AG20443 (cell line): Measurements from ENCODE around the gene DYRK1B.
"Not testable (repeated sequence)": the region's sequence is repeated elsewhere in the genome, so short reads cannot be mapped to it uniquely, and the experiment has no call there.

Experiments
- DNase-seq: peaks from one replicate; pipeline ENCODE4 v3.0.0; 2012; ENCODE audit warnings: low spot score, mixed read lengths

The DYRK1B gene

DNA sequence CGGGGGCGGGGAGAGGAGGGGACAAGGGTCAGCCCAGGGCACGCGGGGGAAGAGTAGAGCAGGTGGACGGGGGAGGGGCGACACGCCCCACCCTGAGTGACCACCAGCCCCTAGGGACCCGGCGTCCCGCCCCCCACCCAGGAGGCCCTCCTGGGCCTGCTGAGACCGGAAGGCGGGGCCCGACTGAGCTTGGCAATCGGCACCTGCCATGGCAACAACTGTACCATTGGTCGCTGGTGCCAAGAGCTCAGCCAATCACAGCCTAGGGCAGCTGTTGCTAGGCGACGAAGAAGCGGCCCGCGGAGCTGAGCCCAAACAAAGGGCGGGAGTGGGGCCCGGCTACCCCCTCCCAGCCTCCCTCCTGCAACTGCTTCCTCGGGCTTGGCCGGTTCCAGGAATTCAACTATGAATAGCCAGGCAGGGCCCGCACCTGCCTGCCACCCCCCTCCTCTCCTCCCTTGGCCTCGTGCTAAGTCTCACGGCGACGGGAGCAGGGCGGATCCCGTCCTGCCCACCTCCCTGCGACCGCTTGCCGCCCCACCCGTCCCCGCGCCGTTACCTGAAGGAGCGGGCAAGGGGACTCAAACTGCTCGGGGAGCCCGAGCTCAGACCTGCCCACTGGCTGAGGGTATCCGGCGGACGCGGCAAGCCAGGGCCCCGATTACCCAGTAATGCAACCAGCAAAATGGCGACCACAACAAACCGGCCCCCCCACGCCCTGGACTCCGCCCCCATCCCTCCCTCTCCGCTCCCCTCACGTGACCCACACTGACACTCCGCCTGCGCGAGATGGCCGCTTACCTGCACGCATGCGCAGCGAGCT lies at the start of gene DYRK1B:
DYRK1B (minus strand) TSS at position 699 of the 823 bp plus-strand sequence. CDS start 2,295 bp downstream, outside the sequence.
- DNase-seq: peak; percentile 99

DNA sequence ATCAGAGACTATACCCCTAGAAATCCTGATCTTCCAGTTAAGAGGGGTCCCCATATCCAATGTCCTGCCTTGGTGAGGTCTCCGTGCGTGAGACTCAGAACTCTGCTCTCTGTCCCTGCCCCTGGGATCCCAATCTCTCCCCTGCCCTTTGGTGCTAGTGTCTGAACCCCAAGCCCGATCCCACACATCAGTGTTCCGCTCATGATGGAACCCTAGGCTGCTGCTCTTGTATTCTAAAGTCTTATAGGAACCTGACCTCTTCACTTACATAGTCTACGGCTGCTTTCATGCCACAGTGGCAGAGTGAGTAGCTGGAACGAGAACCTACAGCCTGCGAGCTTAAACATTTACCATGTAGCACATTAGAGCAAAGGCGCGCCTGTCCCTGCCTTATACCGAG lies 48.7 kb upstream of the DYRK1B start:
- not testable (repeated sequence) for DNase-seq

DNA sequence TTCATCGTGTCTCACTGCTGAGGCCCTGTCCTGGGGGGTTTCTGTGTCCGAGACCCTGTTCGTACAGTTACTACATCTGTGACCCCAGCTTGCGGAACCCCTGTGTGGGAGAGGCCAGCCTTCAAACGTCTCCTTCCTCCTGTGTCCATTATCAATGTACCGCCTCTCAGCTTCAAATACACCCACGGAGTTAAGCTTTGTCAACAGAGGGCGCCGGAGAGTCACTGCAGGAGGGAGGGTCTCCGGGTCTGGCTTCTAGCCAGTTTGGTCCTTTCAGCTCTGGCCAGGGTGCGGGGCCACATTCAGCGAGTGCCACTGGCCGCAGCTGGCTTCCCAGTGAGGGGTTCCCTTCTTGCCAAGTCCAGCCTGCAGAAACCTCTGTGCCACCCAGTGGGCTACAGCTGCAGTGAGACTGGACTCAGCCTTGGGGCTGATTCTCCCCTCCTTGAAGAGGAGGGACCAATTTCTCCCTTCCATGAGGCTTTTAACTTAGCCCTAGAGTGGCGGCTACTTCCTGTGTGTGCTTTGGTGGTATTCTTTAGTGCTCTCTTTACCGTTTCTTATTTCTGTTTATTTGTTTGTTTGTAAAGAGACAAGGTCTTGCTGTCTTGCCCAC lies 47.6 kb upstream of the DYRK1B start:
- DNase-seq: not testable (repeated sequence)

DNA sequence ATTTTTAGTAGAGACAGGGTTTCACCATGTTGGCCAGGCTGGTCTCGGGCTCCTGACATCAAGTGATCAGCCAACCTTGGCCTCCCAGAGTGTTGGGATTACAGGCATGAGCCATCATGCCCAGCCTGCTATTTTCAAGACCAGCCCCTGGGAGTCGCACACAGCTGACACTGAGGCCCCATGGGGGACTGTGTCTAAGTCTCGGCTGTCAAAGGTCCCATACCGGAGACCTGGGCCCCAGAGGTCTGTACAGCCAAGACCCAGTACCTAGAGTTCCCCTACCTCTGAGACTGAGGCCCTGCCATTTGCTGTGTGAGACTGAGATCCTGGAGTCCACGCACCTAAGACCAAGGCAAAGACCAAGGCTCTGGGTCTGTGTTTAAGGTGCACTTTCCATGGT lies 46.3 kb upstream of the DYRK1B start:
- not testable (repeated sequence) for DNase-seq

DNA sequence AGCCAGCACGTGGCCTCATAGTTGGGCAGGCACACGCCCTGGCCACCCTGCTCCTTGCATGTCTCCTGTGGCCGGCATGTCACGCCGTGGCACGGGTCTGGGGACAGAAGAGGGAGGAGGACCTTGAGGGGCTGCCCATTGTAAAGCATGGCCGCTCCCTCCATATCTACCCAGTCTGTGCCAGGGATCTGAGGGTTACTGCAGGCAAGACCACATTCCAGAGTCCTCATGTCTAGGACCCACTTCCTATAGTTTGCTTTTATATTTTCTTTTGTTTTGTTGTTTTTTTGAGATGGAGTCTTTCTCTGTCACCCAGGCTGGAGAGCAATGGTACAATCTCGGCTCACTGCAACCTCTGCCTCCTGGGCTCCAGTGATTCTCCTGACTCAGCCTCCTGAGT lies 45.8 kb upstream of the DYRK1B start:
- not testable (repeated sequence) for DNase-seq

DNA sequence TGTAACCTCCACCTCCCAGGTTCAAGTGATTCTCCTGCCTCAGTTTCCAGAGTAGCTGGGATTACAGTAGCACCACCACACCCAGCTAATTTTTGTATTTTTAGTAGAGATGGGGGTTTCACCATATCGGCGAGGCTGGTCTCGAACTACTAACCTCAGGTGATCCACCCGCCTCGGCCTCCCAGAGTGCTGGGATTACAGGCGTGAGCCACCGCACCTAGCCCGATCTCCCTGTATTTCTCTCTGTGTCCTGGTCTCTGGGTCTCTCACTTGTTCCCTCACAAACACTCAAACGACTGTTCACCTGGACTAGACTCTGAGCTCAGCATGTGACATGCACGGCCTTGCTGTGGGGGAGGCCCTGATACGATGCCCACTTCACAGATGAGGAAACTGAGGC lies 44.9 kb upstream of the DYRK1B start:
- not testable (repeated sequence) for DNase-seq

DNA sequence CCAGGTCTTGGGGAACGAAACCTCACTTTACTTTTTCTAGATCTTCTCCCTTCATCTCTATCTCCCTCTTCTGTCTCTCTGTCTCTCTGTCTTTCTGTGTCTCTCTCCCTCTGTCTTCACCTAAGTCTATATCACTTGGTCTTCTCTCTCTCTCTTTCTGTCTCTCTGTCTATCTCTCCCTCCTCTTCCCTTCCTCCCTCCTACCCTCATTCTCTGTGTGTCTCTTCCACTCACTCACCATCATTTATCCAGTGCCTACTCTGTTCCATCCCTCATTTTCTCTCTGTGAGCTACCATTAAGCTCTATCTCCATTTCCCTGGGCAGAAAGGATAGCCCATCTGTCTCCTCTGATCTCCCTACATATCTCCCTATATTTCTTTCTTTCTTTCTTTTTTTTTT lies 44.4 kb upstream of the DYRK1B start:
- peak; percentile 11 for DNase-seq

DNA sequence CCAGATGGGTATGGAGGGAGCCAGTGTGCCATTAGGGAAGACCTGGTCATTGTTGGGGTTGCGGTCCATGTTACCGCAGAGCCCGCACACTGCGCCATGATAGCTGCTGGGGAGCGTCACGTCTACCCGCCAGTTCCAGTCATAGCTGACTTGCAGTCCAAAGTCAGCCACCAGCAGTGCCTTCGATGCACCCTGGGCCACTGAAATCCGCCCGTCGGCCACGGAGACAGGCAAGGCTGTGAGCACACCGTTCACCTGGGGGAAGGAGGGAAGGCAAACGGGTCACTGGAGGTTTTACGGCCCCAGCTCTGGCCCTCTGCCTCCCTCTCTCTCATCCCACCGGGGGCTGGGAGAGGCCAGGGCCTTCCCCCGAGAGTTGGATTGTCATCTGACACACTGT lies 44.0 kb upstream of the DYRK1B start:
- not testable (repeated sequence) for DNase-seq

DNA sequence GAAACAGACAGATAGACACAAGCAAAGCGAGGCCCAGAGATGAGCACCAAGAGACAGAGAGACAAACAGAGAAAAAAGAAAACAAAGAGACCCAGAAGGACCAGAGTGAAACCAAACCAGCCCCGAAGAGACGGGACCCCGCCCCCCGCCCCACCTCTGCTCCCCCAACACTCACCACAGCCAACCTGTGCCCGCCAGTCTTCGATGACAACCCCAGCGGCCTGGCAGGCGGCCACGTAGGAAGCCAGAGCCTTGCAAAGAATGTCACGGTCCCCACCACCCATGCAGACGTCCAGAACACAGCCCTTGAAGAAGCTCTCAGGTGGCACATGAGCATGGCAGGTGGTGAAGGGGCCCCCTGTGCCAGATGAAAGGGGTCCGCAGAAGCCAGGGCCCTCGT lies 43.5 kb upstream of the DYRK1B start:
- DNase-seq: not testable (repeated sequence)

DNA sequence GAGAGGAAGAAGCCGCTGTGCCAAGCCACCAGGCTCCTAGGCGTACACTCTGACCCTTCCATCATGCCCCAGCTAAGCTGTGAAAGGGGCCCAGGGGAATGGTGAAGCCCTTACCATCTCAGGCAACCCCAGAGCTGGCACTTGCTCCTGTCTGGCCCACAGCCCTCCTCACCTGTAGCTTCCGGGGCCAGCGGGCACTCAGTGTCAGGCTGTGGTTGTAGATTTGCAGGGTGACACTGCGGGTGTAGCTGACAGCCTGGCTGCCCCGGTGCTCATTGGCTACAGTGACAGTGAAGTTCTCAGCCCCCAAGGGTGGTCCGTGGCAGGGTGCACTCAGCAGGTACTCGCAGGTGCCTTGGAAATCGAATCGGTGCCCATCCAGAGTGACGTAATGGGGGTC lies 42.5 kb upstream of the DYRK1B start:
- not testable (repeated sequence) for DNase-seq

DNA sequence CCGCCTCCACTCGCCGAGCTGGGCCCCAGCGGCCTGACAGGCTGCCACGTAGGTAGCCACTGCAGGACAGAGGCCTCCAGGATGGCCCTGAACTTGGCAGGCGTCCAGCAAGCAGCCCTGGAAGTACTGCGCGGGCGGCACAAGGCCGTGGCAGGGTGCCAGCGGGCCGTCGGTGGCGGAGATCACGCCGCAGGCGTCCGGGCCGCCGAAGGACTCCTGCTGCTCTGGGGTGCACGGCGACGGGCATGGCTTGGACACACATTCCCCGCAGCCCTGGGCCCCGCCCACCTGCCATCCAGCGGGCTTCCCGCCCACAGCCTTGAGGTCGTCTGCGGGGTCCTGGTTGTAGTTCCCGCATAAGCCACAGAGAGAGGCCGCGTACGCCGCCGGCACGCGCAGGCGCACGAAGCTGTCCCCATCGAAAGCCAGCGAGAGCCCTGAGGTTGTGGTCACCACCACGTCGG lies 41.5 kb upstream of the DYRK1B start:
- DNase-seq: not testable (repeated sequence)

DNA sequence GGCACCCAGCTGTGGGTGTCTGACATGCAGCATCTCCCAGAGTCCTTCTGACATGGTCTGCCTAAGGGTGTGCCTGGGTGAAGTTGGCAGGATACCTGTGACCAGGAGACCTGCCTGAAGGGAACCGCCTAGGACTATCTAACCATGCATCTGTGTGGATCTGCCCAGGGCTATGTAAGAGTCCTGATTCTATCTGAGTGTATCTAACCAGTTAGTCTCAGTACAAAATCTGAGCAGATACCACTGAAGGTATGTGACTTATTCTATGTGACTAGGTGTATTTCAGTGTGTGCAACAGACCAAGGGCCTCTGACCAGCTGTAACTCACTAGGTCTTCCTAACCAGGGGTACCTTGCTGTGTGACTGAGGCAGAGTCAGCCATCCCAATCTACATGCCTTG lies 40.4 kb upstream of the DYRK1B start:
- DNase-seq: no peak

DNA sequence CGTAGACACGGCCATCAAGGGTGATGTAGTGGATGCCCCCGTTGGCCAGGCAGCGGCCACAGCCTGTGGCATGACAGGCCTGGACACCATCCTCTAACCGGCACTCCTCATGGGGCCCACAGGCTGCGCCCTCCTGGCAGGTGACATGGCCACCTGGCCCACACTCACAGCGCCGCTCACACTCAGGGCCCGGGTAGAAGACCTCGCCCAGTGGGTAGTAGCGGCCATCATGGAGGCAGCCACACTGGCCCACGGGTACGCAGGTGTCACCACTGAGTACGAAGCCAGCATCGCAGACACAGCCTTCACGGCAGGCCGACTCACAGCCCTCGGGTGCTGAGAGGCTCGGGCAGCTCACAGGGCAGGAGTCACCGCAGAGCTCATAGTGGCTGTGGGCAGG lies 39.4 kb upstream of the DYRK1B start:
- DNase-seq: no peak

DNA sequence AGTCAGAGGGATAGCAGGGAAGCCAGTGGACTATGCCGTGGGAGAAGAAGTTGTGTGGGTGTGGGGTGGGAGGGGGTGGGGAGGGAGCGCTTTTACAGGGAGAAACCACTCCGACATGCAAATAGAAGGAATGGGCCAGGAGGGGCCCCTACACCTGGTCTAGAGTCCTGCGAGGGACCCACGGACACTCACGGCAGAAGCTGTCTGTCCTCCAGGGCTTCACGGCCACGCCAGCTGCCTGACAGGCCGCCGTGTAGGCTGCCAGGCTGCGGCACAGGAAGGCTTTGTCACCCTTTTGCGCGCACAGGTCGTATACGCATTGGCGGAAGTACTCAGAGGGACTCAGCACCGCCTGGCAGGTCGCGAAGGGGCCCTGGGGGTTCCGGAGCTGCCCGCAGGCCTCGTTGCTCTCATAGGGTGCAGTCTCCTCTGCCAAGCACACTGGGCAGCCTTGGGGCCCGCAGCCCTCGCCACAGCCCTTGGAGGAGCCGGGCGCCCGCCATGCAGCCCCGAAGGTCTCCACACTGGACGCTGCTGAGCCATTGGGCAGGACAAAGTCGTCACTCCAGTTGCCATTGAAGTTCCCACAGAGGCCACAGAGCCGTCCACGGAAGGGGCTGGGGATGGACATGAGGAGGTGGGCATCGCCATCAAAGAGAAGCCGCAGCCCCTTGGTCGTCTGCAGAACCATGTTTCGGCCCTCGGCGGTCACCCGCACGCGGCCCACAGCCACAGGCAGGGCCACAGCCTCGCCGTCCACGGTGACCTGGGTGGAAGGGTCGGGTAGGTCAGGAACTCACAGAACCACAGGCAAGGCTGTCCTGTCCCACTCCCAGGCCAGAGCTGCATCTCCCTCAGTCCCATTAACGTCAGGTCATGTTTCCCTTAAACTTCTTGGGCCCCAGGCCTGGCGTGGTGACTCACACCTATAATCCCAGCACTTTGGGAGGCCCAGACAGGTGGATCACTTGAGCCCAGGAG lies 38.2 kb upstream of the DYRK1B start:
- no peak for DNase-seq

DNA sequence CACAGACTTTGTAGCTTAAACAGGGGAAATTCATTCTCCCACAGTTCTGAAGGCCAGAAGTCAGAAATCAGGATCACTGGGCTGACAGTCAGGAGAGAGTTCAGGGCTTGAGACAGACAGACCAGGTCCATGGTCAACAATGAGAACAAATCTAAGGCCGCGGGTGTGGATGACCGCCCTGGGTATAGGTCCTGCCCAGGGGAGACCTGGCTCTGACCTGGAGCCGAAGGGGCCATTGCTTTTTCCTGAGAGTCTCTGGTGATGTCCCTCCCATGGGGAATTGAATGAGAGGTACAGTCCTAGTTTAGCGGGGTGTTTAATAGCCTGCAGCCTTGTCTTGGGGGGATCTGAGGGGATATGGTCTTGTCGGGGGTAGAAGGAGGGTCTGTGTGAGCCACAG lies 37.4 kb upstream of the DYRK1B start:
- DNase-seq: no peak

DNA sequence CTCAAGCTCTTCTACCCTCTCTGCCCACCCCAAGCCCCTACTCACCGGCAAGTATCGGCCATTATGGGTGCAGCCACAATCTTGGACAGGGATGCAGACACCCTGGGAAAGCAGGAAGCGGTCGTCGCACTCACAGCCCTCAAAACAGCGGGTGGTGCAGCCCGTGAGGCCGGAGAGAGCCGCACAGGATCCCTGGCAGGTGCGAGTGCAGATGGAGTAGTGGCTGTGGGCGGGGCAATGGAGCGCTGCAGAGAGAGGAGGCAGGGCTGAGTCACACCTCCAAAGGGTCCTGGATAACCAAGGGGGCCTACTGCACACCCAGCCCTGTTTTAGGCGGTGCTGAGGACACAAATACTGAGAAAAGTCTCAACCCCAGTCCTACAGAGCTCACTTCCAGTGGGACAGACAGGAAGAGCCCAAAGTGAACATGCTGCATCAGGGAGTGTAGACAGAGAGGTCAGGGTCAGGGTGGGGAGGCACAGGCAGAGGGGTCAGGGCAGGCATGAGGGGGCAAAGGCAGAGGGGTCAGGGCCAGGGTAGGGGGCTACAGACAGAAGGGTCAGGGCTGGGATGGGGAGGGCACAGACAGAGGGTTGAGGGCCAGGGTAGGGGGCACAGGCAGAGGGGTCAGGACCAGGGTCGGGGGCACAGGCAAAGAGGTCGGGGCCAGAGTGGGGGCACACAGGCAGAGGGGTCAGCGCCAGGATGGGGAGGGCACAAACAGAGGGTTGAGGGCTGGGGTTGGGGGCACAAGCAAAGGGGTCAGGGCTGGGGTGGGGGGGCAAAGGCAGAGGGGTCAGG lies 36.4 kb upstream of the DYRK1B start:
- DNase-seq: peak; percentile 26

DNA sequence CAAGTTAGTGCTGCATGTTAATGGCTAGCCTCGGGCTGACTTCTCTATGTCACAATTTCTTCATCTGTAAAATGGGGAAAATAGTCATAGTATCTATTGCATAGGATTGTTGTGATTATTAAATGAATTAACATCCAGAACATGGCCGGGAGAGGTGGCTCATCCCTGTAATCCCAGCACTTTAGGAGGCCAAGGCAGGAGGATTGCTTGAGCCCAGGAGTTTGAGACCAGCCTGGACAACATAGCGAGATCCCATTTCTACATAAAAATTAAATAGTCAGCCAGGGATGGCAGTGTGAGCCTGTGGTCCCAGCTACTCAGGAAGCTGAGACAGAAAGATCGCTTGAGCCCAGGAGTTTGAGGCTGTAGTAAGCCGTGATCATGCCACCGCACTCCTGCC lies 34.0 kb upstream of the DYRK1B start:
- no peak for DNase-seq

DNA sequence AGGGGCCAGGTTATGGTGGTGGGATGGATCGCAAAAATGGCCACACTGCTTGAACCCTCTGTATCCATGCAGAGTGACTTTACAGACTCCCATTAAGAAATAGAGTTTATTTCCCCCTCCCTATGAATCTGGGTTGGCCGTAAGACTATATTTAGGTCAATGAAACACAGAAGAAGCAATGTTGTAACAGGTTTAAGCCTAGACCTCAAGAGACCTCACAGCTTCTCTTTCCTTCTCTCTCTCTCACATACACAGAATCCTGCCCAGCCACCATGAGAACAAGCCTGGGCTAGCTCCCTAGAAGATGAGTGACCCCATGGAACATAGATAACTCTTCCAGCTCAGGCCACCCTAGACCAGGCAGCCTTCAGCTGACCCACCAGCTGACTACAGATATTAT lies 33.2 kb upstream of the DYRK1B start:
- no peak for DNase-seq

DNA sequence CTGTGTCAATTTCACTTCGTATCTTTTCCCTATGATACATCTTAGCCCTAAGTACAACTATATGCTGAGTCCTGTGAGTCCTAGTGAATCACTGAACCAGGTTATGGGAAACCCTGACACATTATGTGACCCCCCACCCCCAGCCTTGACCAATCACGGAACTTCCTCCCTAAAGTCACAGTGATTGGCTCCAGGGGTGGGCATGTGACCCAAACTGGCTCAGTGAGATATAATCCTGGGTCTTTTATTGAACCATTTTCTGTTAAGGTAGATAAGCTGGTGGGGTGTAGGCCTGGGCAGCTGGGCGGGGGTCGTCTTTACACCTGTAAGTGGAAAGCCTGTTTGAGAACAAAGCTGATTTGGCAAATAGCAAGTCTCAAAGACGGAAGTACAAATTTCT lies 32.0 kb upstream of the DYRK1B start:
- no peak for DNase-seq

DNA sequence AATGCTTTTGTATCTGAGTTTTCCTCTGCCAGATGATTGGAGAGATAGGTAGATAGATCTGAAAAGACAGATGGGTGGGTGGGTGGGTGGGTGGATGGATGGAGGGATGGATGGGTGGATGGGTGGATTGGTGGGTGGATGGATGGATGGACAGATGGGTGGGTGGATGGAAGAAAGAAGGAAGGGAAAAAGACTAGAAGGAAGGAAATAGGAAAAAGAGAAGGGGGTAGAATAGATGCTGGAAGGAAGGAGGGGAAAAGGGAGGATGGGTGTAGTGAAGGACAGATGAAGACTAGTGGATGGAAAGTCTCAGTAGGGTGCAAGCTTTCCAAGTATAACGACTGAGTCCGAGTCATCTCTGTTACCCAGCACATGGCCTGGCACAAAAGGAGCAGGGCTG lies 31.2 kb upstream of the DYRK1B start:
- no peak for DNase-seq

DNA sequence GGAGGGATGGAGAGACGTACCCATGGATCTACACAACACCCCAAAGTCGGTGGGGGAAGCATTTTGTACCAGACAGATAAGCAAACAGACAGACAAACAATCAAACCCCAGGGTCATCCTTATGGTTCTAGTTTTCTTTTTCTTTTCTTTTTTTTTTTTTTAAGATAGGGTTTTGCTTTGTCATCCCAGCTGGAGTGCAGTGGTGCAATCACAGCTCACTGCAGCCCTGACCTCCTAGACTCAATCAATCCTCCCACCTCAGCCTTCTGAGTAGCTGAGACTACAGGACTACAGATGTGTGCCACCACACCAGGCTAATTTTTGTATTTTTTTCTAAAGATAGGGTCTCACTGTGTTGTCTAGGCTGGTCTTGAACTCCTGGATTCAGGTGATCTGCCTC lies 30.2 kb upstream of the DYRK1B start:
- DNase-seq: no peak
